Measurements from ENCODE around the gene LTK. TPM values are rescaled to one million over a fixed set of nuclear protein-coding genes. Genes with fewer than 3 reads are reported as not detected.

LTK gene
- total and polyA plus RNA-seq, 2 of the 4 experiments (the other 2 are of a cell fraction), result 0.18 to 0.62 TPM

GRCh38 chr15:41494190-41494921 lies 19.3 kb downstream of the LTK start:
- Histone ChIP-seq H3K4me1 (ENCODE audit: control insufficient read depth, insufficient read depth, low read length) (peaks cover 19% of the 10 kb centered on the region), H3K56ac (ENCODE audit: extremely low read depth, insufficient read depth, low read length) (no peak overlapping the region), H4K8ac (ENCODE audit: low read depth in 2 of 2, low read length in 2 of 2) (no peak overlapping the region), H3K23ac (ENCODE audit: low read depth, low read length) (no peak overlapping the region), H3K4me2 (ENCODE audit: low read depth, low read length) (peak overlapping the region; percentile 85), H2AK9ac (replicated peaks; ENCODE audit: low read depth, low read length, poor library complexity) (no peak overlapping the region), H2BK5ac (ENCODE audit: low read depth, low read length, poor library complexity, severe bottlenecking) (no peak overlapping the region), H3K9me3 (ENCODE audit: control insufficient read depth, insufficient read depth, low read length) (no peaks in the 10 kb centered on the region), H4K5ac (ENCODE audit: low read depth, low read length) (no peak overlapping the region), H2BK120ac (ENCODE audit: low read depth, low read length) (no peak overlapping the region), H2AK5ac (ENCODE audit: low read depth, low read length) (no peak overlapping the region), H4K20me1 (ENCODE audit: insufficient read depth, low read length) (no peaks in the 10 kb centered on the region), H3K4me3 (ENCODE audit: insufficient read depth, low read depth, low read length) (peak overlapping the region; percentile 51), H3K9me1 (ENCODE audit: insufficient read depth, low read length) (peaks cover 28% of the 10 kb centered on the region), H3K4ac (ENCODE audit: low read depth, low read length) (no peak overlapping the region), H3K27ac (ENCODE audit: insufficient read depth, low read length) (no peak overlapping the region), H2BK15ac (ENCODE audit: low read depth, low read length) (no peak overlapping the region), H2AFZ (replicated peaks; ENCODE audit: low read length, poor library complexity) (peak overlapping the region; percentile 95), H3K18ac (ENCODE audit: low read depth, low read length) (no peak overlapping the region), H3K27me3 (ENCODE audit: control insufficient read depth, insufficient read depth, low read length) (peaks cover 9% of the 10 kb centered on the region), H4K91ac (ENCODE audit: insufficient read depth, low read depth, low read length) (no peak overlapping the region), H3K9ac (ENCODE audit: low read depth, low read length) (no peak overlapping the region), H3K79me1 (ENCODE audit: low read depth in 1 of 2, low read length in 2 of 2) (peaks cover 0 to 9% of the 10 kb centered on the region in 2 experiments; a peak in 2 of 4 replicates), H2BK20ac (ENCODE audit: low read depth, low read length) (no peak overlapping the region), H3K36me3 (ENCODE audit: control insufficient read depth, insufficient read depth, low read length) (no peaks in the 10 kb centered on the region), H3K14ac (replicated peaks; ENCODE audit: low read depth, low read length) (no peak overlapping the region)
- dilution Hi-C loops (cut with HindIII; ENCODE audit: low sequenced_read_pairs, unreplicated experiment) (no loop called here), in situ Hi-C loops (cut with MboI; ENCODE audit: low sequenced_read_pairs) (no loop called here), intact Hi-C loops (cut with micrococcal nuclease) (no loop called here)
- ChIA-PET POLR2A (ENCODE audit: unreplicated experiment) (interaction anchor here (0.6 kb wide), 1 partner anchor 68 kb away, joined by 4 read pairs; no protein-coding TSS in a partner anchor), CTCF (no interaction called here)
- 3% methylated on average over 27 of the region's 77 CpGs; no CpG with 5 or more reads in 1 of the 2 experiments for WGBS, 2 experiments (ENCODE audit: extremely low coverage in 2 of 2, insufficient read length in 1 of 2)
- ATAC-seq (ENCODE audit: low read depth) (no peak; the same call in 1 of the 2 replicates), DNase-seq (no peak)
- no peak for TF ChIP-seq NFE2L2 (IDR thresholded peaks at IDR 0.05; ENCODE audit: low read depth, low read length)
- TF ChIP-seq POLR2A (IDR thresholded peaks at IDR 0.05; ENCODE audit: low read depth, low read length), result no peak
- no peak for TF ChIP-seq CEBPB (IDR thresholded peaks at IDR 0.05; ENCODE audit: low read depth, low read length)
- no peak for TF ChIP-seq USF2 (IDR thresholded peaks at IDR 0.05; ENCODE audit: low read depth, low read length)
- TF ChIP-seq BHLHE40 (IDR thresholded peaks at IDR 0.05; ENCODE audit: low read depth, low read length), result no peak
- TF ChIP-seq FOS (IDR thresholded peaks at IDR 0.05; ENCODE audit: low read depth, low read length), result no peak
- TF ChIP-seq CTCF (conservative IDR thresholded peaks at IDR 0.05; ENCODE audit: low read depth, low read length), result no peak
- no peak for TF ChIP-seq SMC3 (IDR thresholded peaks at IDR 0.05; ENCODE audit: low read depth, low read length)
- TF ChIP-seq RCOR1 (IDR thresholded peaks at IDR 0.05; ENCODE audit: insufficient replicate concordance, low read length), result no peak
- no peak for TF ChIP-seq ELK1 (IDR thresholded peaks at IDR 0.05; ENCODE audit: borderline replicate concordance, low read depth, low read length)
- no peak for TF ChIP-seq MXI1 (IDR thresholded peaks at IDR 0.05; ENCODE audit: borderline replicate concordance, low read depth, low read length)
- no peak for TF ChIP-seq CHD1 (IDR thresholded peaks at IDR 0.05; ENCODE audit: low read depth, low read length)
- TF ChIP-seq RFX5 (IDR thresholded peaks at IDR 0.05; ENCODE audit: low read depth, low read length), result no peak
- TF ChIP-seq MAZ (IDR thresholded peaks at IDR 0.05; ENCODE audit: borderline replicate concordance, low read depth, low read length), result no peak
- no TSS peak for BruUV-seq (replicated peaks)

Measured in IMR-90 (cell line).